Measurements from ENCODE around the gene CGGBP1.
"Not testable (repeated sequence)": the region's sequence is repeated elsewhere in the genome, so short reads cannot be mapped to it uniquely, and the experiment has no call there.

CGGBP1 gene

DNA sequence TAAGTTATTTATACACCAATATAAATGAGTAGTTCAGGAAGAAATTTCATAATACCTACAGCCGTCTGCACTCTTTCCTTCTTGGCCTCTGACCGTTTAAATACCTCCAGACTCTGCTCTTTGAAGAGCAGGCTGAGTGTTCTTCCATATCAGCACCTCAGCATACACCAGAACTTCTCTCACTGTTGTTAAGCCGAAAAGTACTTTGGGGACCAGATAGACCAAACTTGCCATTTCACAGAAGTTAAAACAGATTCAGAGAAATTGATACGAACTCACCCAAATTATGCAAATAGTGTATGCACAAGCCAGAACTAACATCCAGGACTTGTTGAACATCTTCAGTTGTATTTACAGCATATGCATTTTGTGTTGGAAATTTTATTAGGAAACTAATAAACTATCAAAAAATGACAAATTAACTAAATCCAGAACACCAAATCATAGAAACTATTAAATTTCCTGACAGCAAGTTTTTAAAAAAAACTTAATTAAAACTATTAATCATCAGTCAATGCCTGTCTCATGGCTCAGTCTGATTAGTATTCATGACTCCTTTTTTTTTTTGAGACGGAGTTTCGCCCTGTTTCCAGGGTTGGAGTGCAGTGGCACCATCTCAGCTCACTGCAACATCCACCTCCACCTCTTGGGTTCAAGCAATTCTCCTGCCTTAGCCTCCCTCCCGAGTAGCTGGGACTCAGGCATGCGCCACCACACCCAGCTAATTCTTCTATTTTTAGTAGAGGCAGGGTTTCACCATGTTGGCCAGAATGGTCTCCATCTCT lies 24.1 kb downstream of the CGGBP1 start:
- no peak overlapping the region for H3K27ac ChIP-seq (ENCODE audit: low read depth, low read length)
- no peak overlapping the region for H3K9ac ChIP-seq (ENCODE audit: low read length)

DNA sequence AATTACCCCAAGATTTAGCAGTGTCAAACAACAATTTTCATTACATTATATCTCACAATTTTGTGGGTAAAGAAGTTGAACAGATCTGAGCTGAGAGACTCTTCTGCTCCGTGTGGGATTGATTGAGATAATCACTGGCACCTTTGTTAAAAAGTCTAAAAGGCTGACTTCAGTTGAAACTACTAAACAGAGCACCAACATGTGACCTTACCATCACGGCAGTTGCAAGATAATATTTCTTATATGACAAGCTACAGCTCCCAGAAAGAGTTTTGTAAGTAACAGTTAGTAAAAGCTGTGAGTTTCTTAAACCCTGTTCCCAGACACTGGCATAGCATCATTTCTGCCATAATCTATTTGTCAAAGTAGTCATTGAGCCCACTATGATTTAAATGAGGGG lies 25.0 kb downstream of the CGGBP1 start:
- Histone ChIP-seq H3K36me3 (ENCODE audit: control insufficient read depth, insufficient read depth, low read length) (no peaks in the 10 kb centered on the region), H3K27ac (ENCODE audit: low read depth, low read length) (no peak overlapping the region), H3K9ac (ENCODE audit: low read length) (no peak overlapping the region), H3K27me3 (ENCODE audit: control insufficient read depth, insufficient read depth, low read length) (no peaks in the 10 kb centered on the region), H3K4me3 (ENCODE audit: low read depth, low read length) (no peak overlapping the region), H3K9me3 (ENCODE audit: control insufficient read depth, insufficient read depth, low read depth, low read length) (no peaks in the 10 kb centered on the region; the same call in 1 of the 2 replicates), H3K4me1 (ENCODE audit: control insufficient read depth, insufficient read depth, low read length) (no peaks in the 10 kb centered on the region)

More for the DNA sequence above, 24.1 kb downstream of the CGGBP1 start:
- Histone ChIP-seq H3K4me3 (ENCODE audit: low read depth, low read length) (no peak overlapping the region), H3K4me1 (ENCODE audit: control insufficient read depth, insufficient read depth, low read length) (no peaks in the 10 kb centered on the region), H3K9me3 (ENCODE audit: control insufficient read depth, insufficient read depth, low read depth, low read length) (no peaks in the 10 kb centered on the region), H3K27me3 (ENCODE audit: control insufficient read depth, insufficient read depth, low read length) (no peaks in the 10 kb centered on the region), H3K36me3 (ENCODE audit: control insufficient read depth, insufficient read depth, low read length) (no peaks in the 10 kb centered on the region)

DNA sequence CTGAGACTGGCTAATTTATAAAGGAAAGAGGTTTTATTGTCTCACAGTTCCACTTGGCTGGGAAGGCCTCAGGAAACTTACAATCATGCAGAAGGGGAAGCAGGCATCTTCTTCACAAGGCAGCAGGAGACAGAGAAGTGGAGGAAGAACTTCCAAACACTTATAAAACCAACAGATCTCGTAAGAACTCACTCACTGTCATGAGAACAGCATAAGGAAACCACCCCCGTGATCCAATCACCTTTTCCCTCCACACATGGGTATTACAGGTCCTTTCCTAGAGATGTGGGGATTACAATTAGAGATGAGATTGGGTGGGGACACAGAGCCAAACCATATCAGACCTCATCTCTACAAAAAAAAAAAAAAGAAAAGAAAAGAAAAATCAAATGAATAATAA lies 25.7 kb downstream of the CGGBP1 start:
- peaks cover 3% of the 10 kb centered on the region; the same call in 1 of the 2 replicates for H3K9me3 ChIP-seq (ENCODE audit: control insufficient read depth, insufficient read depth, low read depth, low read length)
- H3K4me3 ChIP-seq (ENCODE audit: low read depth, low read length): no peak overlapping the region
- H3K9ac ChIP-seq (ENCODE audit: low read length): no peak overlapping the region
- H3K4me1 ChIP-seq (ENCODE audit: control insufficient read depth, insufficient read depth, low read length): no peaks in the 10 kb centered on the region
- H3K27me3 ChIP-seq (ENCODE audit: control insufficient read depth, insufficient read depth, low read length): no peaks in the 10 kb centered on the region
- H3K27ac ChIP-seq (ENCODE audit: low read depth, low read length): no peak overlapping the region
- no peaks in the 10 kb centered on the region for H3K36me3 ChIP-seq (ENCODE audit: control insufficient read depth, insufficient read depth, low read length)

DNA sequence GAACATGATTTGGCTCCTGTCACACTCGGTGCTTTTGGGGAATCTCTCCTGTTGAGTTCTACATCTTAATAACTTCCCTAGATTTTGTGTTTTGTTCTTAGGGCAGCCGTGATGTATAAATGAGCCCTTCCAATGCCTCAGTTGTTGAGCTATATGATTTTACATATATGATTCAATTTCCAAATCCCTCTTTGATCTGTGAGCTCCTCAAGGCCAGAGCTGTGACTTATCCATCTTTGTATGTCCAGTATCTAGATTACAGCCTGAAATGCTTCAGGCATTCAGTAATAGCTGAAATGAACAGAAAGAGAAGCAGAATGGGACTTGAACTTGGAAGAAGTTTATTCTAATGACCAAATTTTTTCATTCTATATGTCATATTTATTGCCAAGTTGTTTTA lies 26.6 kb downstream of the CGGBP1 start:
- no peak overlapping the region for H3K27ac ChIP-seq (ENCODE audit: low read depth, low read length)
- no peaks in the 10 kb centered on the region for H3K36me3 ChIP-seq (ENCODE audit: control insufficient read depth, insufficient read depth, low read length)
- peaks cover 4% of the 10 kb centered on the region; the same call in 1 of the 2 replicates for H3K9me3 ChIP-seq (ENCODE audit: control insufficient read depth, insufficient read depth, low read depth, low read length)
- H3K4me3 ChIP-seq (ENCODE audit: low read depth, low read length): no peak overlapping the region
- H3K9ac ChIP-seq (ENCODE audit: low read length): no peak overlapping the region
- no peaks in the 10 kb centered on the region for H3K27me3 ChIP-seq (ENCODE audit: control insufficient read depth, insufficient read depth, low read length)
- no peaks in the 10 kb centered on the region for H3K4me1 ChIP-seq (ENCODE audit: control insufficient read depth, insufficient read depth, low read length)

DNA sequence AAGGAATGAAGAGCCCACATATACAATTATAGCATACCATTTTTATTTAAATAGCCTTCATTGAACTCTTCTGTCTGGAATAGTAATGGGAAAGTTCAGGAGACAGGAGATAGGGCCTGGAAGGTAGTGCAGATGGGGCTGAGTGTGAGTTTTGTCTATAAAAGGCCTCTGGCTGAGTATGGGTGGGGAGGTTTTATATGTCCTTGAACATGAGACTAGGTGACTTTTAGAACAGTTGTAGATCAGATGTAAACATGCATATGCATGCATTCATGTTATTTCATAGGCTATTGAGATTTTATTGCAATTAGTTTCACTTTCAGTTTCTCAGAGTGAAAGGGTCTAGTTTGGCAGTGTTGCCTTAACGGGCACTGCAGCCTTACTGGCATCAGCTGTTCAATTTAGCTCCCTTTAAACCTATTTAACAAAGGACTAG lies 27.1 kb downstream of the CGGBP1 start:
- Histone ChIP-seq H3K9ac (ENCODE audit: low read length) (no peak overlapping the region), H3K27ac (ENCODE audit: low read depth, low read length) (no peak overlapping the region), H3K9me3 (ENCODE audit: control insufficient read depth, insufficient read depth, low read depth, low read length) (peaks cover 5% of the 10 kb centered on the region; the same call in 1 of the 2 replicates), H3K27me3 (ENCODE audit: control insufficient read depth, insufficient read depth, low read length) (no peaks in the 10 kb centered on the region), H3K4me3 (ENCODE audit: low read depth, low read length) (no peak overlapping the region), H3K4me1 (ENCODE audit: control insufficient read depth, insufficient read depth, low read length) (no peaks in the 10 kb centered on the region), H3K36me3 (ENCODE audit: control insufficient read depth, insufficient read depth, low read length) (no peaks in the 10 kb centered on the region)

DNA sequence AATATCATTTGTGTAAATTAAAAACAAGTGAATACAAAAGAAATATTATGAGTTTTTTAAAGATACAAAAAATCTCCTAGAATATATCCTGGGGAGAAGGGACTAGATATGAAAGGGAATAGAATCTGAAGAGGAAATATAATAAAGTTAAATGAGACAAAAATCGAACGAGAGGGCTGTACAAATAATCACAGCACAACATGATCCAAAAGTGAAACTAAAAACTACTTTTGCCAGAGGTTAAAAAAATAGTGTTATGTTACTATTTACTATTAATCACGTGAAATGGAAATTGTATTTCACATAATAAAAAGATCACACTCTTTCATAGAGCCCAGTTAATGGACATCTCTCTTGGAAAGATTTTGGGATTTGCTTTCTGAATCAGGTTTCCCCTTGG lies 28.6 kb downstream of the CGGBP1 start:
- H3K36me3 ChIP-seq (ENCODE audit: control insufficient read depth, insufficient read depth, low read length): no peaks in the 10 kb centered on the region
- no peaks in the 10 kb centered on the region for H3K4me1 ChIP-seq (ENCODE audit: control insufficient read depth, insufficient read depth, low read length)
- H3K27me3 ChIP-seq (ENCODE audit: control insufficient read depth, insufficient read depth, low read length): no peaks in the 10 kb centered on the region
- H3K9ac ChIP-seq (ENCODE audit: low read length): no peak overlapping the region
- H3K4me3 ChIP-seq (ENCODE audit: low read depth, low read length): no peak overlapping the region
- H3K9me3 ChIP-seq (ENCODE audit: control insufficient read depth, insufficient read depth, low read depth, low read length): peaks cover 15% of the 10 kb centered on the region
- no peak overlapping the region for H3K27ac ChIP-seq (ENCODE audit: low read depth, low read length)

DNA sequence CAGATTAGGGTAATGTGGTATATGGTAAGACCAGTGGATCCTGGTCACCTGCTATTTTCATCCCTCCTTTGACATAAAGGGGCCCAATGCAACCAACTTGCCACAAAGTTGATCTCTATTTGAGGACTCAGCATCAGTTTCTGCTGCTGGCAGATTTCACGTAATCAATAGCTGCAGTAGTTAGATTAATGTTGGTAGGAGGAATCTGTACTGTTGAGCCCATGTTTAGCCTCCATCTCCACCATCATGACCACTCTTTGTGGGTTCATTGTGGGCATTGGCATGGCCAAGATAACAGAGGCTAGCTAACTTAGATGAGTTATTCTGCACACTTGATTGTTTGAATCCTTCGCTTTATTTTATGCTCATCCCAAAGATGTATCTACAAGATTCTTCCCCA lies 29.9 kb downstream of the CGGBP1 start:
- no peaks in the 10 kb centered on the region for H3K27me3 ChIP-seq (ENCODE audit: control insufficient read depth, insufficient read depth, low read length)
- H3K4me1 ChIP-seq (ENCODE audit: control insufficient read depth, insufficient read depth, low read length): no peaks in the 10 kb centered on the region
- H3K27ac ChIP-seq (ENCODE audit: low read depth, low read length): no peak overlapping the region
- H3K9me3 ChIP-seq (ENCODE audit: control insufficient read depth, insufficient read depth, low read depth, low read length): peaks cover 15% of the 10 kb centered on the region
- H3K4me3 ChIP-seq (ENCODE audit: low read depth, low read length): no peak overlapping the region
- no peak overlapping the region for H3K9ac ChIP-seq (ENCODE audit: low read length)
- no peaks in the 10 kb centered on the region for H3K36me3 ChIP-seq (ENCODE audit: control insufficient read depth, insufficient read depth, low read length)

DNA sequence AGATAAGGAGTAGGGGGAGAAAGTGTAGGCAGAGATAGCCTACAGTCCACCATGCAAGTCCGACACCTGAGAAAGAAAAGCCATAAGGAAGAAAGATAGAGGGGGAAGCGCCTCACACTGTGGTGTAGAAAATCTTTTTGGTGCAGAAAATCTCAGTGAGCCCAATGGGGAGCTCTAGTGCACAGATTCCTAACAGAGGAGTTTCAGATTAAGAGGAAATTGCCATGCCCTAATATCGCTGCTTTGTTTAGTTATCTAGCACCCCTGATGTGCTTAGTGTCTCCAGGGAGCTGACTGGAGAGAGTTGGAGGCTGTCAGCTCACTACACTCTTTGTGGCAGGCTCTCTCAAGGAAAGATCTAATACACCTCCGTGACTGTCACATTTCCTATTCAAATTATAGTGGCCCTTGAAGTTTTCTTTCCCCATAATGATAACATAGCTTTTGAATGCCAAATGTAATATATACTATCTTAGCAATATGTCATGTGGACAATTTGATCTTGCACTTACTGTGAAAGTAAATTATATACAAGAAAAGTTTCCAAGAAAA lies 33.7 kb downstream of the CGGBP1 start:
- Histone ChIP-seq H3K36me3 (ENCODE audit: control insufficient read depth, insufficient read depth, low read length) (no peaks in the 10 kb centered on the region), H3K27me3 (ENCODE audit: control insufficient read depth, insufficient read depth, low read length) (no peaks in the 10 kb centered on the region), H3K27ac (ENCODE audit: low read depth, low read length) (no peak overlapping the region), H3K4me3 (ENCODE audit: low read depth, low read length) (no peak overlapping the region), H3K4me1 (ENCODE audit: control insufficient read depth, insufficient read depth, low read length) (no peaks in the 10 kb centered on the region), H3K9ac (ENCODE audit: low read length) (no peak overlapping the region), H3K9me3 (ENCODE audit: control insufficient read depth, insufficient read depth, low read depth, low read length) (peaks cover 15% of the 10 kb centered on the region)

DNA sequence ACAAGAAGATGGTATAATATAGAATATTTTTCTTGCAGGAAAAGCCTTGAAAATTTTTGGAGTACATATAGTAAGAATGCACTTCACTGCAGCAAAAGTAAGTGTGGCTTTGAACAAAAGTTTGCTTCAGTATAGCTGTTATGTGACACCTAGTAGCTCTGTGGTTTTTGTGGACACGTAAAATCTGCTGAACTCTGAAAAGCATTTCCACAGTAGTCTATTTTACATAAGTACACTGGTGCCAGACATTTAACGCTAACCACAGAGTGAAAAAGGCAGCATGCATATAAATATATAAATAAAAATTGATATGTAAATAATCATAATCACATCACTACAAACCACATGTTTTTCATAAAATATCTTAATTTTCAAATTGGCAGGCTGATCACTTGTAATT lies 39.8 kb downstream of the CGGBP1 start:
- Histone ChIP-seq H3K9me3 (ENCODE audit: control insufficient read depth, insufficient read depth, low read depth, low read length) (peaks cover 4% of the 10 kb centered on the region; the same call in 1 of the 2 replicates), H3K27me3 (ENCODE audit: control insufficient read depth, insufficient read depth, low read length) (no peaks in the 10 kb centered on the region)

DNA sequence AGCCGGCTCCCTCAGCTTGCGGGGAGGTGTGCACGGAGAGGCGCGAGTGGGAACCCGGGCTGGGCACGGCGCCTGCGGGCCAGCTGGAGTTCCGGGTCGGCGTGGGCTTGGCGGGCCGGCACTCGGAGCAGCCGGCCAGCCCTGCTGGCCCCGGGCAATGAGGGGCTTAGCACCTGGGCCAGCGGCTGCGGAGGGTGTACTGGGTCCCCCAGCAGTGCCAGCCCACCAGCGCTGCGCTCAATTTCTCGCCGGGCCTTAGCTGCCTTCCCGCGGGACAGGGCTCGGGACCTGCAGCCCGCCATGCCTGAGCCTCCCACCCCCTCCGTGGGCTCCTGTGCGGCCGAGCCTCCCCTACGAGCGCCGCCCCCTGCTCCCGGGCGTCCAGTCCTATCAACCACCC lies 43.1 kb downstream of the CGGBP1 start:
- not testable (repeated sequence) for H3K4me1 ChIP-seq (ENCODE audit: control insufficient read depth, insufficient read depth, low read length); H3K27ac ChIP-seq (ENCODE audit: low read depth, low read length); H3K36me3 ChIP-seq (ENCODE audit: control insufficient read depth, insufficient read depth, low read length); H3K9me3 ChIP-seq (ENCODE audit: control insufficient read depth, insufficient read depth, low read depth, low read length); H3K4me3 ChIP-seq (ENCODE audit: low read depth, low read length); H3K9ac ChIP-seq (ENCODE audit: low read length); H3K27me3 ChIP-seq (ENCODE audit: control insufficient read depth, insufficient read depth, low read length)

More for the DNA sequence above, 39.8 kb downstream of the CGGBP1 start:
- no peak overlapping the region for H3K4me3 ChIP-seq (ENCODE audit: low read depth, low read length)
- no peak overlapping the region for H3K27ac ChIP-seq (ENCODE audit: low read depth, low read length)
- no peaks in the 10 kb centered on the region for H3K4me1 ChIP-seq (ENCODE audit: control insufficient read depth, insufficient read depth, low read length)
- no peaks in the 10 kb centered on the region for H3K36me3 ChIP-seq (ENCODE audit: control insufficient read depth, insufficient read depth, low read length)
- H3K9ac ChIP-seq (ENCODE audit: low read length): no peak overlapping the region

DNA sequence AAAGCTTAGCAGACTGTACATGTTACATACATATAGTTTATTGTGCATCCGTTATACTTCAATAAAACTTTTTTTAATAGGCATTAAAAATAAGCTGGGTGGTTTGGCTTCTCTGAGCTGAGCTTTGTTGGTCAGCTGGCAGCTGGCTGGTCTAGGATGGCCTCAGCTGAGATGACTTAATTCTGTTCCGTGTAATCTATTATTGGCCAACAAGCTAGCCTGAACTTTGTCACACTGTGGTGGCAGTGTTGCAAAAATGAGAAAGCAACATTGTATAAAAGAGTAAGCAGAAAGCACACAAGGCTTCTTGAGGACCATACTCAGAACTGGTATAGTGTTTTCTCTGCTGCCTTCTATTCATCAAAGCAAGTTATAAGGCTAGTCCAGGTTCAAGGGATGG lies 45.2 kb downstream of the CGGBP1 start:
- Histone ChIP-seq H3K4me3 (ENCODE audit: low read depth, low read length) (no peak overlapping the region), H3K27ac (ENCODE audit: low read depth, low read length) (no peak overlapping the region), H3K4me1 (ENCODE audit: control insufficient read depth, insufficient read depth, low read length) (no peaks in the 10 kb centered on the region), H3K36me3 (ENCODE audit: control insufficient read depth, insufficient read depth, low read length) (no peaks in the 10 kb centered on the region), H3K27me3 (ENCODE audit: control insufficient read depth, insufficient read depth, low read length) (no peaks in the 10 kb centered on the region), H3K9me3 (ENCODE audit: control insufficient read depth, insufficient read depth, low read depth, low read length) (0 out of 2 replicates have a peak, but pooled peaks cover 4% of the 10 kb centered on the region), H3K9ac (ENCODE audit: low read length) (no peak overlapping the region)
